Mesothelial cell of epicardium (in vitro differentiated cells): ENCODE results near the gene METTL21C. TPM values are rescaled to one million over a fixed set of nuclear protein-coding genes. Genes with fewer than 3 reads are reported as not detected.

Source experiments
- DNase-seq, 2 experiments: peaks; one replicate each; pipeline ENCODE4 v3.0.0; 2021; ENCODE audit warnings: low spot score in 2 of 2; ENCODE audit not compliant: unreplicated experiment in 2 of 2
- H3K27ac Mint-ChIP-seq: 2 replicates; pipeline ENCODE4 v1.8.0; 2021; ENCODE audit warnings: mixed read lengths
- H3K27me3 Mint-ChIP-seq: 2 replicates; pipeline ENCODE4 v1.8.0; 2021; ENCODE audit warnings: low read depth, mixed read lengths
- H3K36me3 Mint-ChIP-seq: 2 replicates; pipeline ENCODE4 v1.8.0; 2021; ENCODE audit warnings: mixed read lengths
- H3K4me1 Mint-ChIP-seq: 2 replicates; pipeline ENCODE4 v1.8.0; 2021; ENCODE audit warnings: mixed read lengths
- H3K4me3 Mint-ChIP-seq: 2 replicates; pipeline ENCODE4 v1.8.0; 2021; ENCODE audit warnings: mild to moderate bottlenecking, moderate library complexity, mixed read lengths
- H3K9me3 Mint-ChIP-seq: 2 replicates; pipeline ENCODE4 v1.8.0; 2021; ENCODE audit warnings: mixed read lengths
- CTCF ChIP-seq: fragments of 200-600 bp; sonication (generic); IDR thresholded peaks from one replicate; pipeline ENCODE4 v1.5.0; 2021; ENCODE audit warnings: antibody characterized with exemption; ENCODE audit not compliant: unreplicated experiment
- total RNA-seq: library from RNA; stranded (reverse); gene quantifications from 3 replicates; pipeline ENCODE4 v1.2.1, GENCODE V29; 2021

The METTL21C gene
- total RNA-seq, 1 donor from 2014 or later = not detected

DNA sequence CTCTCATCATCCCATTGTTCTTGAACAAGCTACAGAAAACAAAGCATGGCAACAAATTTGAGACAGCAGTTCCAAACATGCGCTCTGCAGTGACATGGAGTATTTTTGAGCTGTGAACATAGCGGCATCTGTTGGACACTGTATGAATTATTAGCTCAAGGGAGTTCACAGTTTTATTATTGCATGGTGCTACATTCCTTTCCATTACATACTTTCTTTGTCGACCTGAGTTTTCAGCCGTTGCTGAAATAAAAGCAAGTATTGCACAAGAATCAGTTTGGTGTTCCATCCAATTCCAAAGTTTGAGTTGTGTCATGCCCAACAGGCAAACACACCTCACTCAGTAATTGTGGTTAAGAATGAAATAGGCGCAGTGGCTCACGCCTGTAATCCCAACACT, 30.1 kb upstream of the METTL21C start:
- no peaks in the 10 kb centered on the region for H3K27me3 Mint-ChIP-seq
- peaks cover 5% of the 10 kb centered on the region for H3K9me3 Mint-ChIP-seq
- no peak for DNase-seq
- no peak overlapping the region for H3K27ac Mint-ChIP-seq
- H3K4me3 Mint-ChIP-seq = no peak overlapping the region
- H3K4me1 Mint-ChIP-seq = no peaks in the 10 kb centered on the region
- TF ChIP-seq CTCF = peak; percentile 20
- H3K36me3 Mint-ChIP-seq = no peaks in the 10 kb centered on the region

- Mint-ChIP-seq H3K4me3 (no peak overlapping the region), H3K4me1 (no peaks in the 10 kb centered on the region), H3K36me3 (no peaks in the 10 kb centered on the region), H3K9me3 (peaks cover 7% of the 10 kb centered on the region), H3K27me3 (no peaks in the 10 kb centered on the region), H3K27ac (no peak overlapping the region)
- DNase-seq = no peak
- no peak for TF ChIP-seq CTCF
These were observed 27.0 kb upstream of the METTL21C start for GRCh38 chr13:102721800-102722231.

DNA sequence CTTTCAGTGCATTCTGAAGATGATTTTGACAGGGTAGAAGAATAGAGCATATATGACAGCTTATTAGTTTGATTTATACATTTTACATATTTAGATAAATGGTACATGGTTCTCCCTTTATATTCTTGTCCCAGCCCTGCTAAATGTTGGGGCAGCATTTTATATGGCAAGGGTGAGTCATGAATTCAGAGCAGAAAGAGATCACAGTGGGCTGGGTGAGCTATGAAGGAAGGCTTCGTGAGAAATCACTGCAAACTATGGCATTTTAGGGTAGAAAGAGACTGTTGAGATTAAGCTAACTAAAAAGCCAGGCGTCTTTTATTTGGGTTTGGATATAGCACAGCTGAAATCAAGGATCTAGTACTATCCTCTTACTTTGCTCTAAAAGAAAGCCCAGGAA, 23.9 kb upstream of the METTL21C start:
- peaks cover 13% of the 10 kb centered on the region for H3K9me3 Mint-ChIP-seq
- no peak for TF ChIP-seq CTCF
- H3K4me1 Mint-ChIP-seq = no peaks in the 10 kb centered on the region
- H3K27ac Mint-ChIP-seq = no peak overlapping the region
- no peaks in the 10 kb centered on the region for H3K36me3 Mint-ChIP-seq
- H3K4me3 Mint-ChIP-seq = no peak overlapping the region
- H3K27me3 Mint-ChIP-seq = no peaks in the 10 kb centered on the region
- DNase-seq = no peak

DNA sequence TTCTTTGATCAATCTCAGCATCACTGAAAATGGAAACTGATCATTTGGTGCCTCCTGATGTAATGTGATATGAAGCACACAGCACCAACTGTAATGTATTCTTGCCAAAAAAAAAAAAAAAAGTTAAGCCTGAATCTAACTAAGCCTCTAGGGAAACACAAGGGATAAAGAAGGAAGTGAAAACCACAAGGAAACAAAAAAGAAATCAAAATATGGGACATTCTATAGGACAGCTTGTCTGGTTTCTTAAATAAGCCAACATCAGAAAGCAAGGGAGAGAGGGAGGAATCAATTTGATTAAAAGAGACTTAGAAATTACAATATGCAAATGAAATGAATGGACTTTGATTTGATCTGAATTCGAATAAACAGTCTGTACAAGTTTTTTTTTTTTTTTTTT, 20.6 kb upstream of the METTL21C start:
- no peaks in the 10 kb centered on the region for H3K27me3 Mint-ChIP-seq
- H3K4me1 Mint-ChIP-seq = no peaks in the 10 kb centered on the region
- H3K27ac Mint-ChIP-seq = no peak overlapping the region
- H3K36me3 Mint-ChIP-seq = no peaks in the 10 kb centered on the region
- TF ChIP-seq CTCF = no peak
- no peak for DNase-seq
- peaks cover 15% of the 10 kb centered on the region for H3K9me3 Mint-ChIP-seq
- H3K4me3 Mint-ChIP-seq = no peak overlapping the region

GRCh38 chr13:102710261-102710679, 15.4 kb upstream of the METTL21C start:
- H3K27ac Mint-ChIP-seq = no peak overlapping the region
- no peak for TF ChIP-seq CTCF
- H3K4me3 Mint-ChIP-seq = no peak overlapping the region
- no peaks in the 10 kb centered on the region for H3K27me3 Mint-ChIP-seq
- H3K36me3 Mint-ChIP-seq = no peaks in the 10 kb centered on the region
- H3K9me3 Mint-ChIP-seq = peaks cover 4% of the 10 kb centered on the region
- no peak for DNase-seq
- peaks cover 16% of the 10 kb centered on the region for H3K4me1 Mint-ChIP-seq

GRCh38 chr13:102709536-102709935, 14.7 kb upstream of the METTL21C start:
- peaks cover 3% of the 10 kb centered on the region for H3K9me3 Mint-ChIP-seq
- peaks cover 22% of the 10 kb centered on the region for H3K4me1 Mint-ChIP-seq
- no peak for TF ChIP-seq CTCF
- H3K27ac Mint-ChIP-seq = no peak overlapping the region
- no peak overlapping the region for H3K4me3 Mint-ChIP-seq
- no peaks in the 10 kb centered on the region for H3K27me3 Mint-ChIP-seq
- DNase-seq = no peak
- H3K36me3 Mint-ChIP-seq = no peaks in the 10 kb centered on the region
